ENCODE results near the gene NRXN2.

GRCh38 chr11:64631675-64632074, 91.3 kb downstream of the NRXN2 start:
- TF ChIP-seq EZH2 (IDR thresholded peaks at IDR 0.05): no peak
- no peak for TF ChIP-seq POLR2AphosphoS5 (IDR thresholded peaks at IDR 0.05; ENCODE audit: borderline replicate concordance, low read depth, low read length)
